Measurements from ENCODE around the gene TCHP. TPM values are rescaled to one million over a fixed set of nuclear protein-coding genes. Genes with fewer than 3 reads are reported as not detected.

TCHP gene
- total RNA-seq, 1 donor from 2014 or later: 20.8 TPM

DNA sequence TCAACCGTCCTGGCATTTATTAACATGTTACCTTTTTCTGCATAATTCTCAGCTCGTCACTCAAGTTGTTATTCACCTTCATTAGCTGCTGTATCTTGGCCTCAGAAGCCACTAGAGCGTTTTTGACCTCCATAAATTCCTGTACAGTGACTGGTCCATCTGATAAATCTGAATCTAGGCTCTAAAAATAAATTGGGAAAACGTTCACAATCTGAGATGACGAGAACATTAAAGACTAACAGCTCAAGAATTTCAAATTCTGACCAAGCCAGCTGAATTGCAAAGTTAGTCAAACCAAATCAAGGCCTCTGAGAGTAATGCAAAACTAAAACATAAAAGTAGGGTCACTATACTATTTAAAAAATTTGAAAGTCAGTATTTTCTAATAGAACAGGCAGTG, 51.1 kb downstream of the TCHP start:
- peaks cover 46% of the 10 kb centered on the region for H3K36me3 Mint-ChIP-seq (ENCODE audit: low read depth, unreplicated experiment)
- peaks cover 2% of the 10 kb centered on the region for H3K27me3 Mint-ChIP-seq (ENCODE audit: unreplicated experiment)
- H3K4me1 Mint-ChIP-seq (ENCODE audit: unreplicated experiment): peaks cover 32% of the 10 kb centered on the region
- TF ChIP-seq, protein P1, sequence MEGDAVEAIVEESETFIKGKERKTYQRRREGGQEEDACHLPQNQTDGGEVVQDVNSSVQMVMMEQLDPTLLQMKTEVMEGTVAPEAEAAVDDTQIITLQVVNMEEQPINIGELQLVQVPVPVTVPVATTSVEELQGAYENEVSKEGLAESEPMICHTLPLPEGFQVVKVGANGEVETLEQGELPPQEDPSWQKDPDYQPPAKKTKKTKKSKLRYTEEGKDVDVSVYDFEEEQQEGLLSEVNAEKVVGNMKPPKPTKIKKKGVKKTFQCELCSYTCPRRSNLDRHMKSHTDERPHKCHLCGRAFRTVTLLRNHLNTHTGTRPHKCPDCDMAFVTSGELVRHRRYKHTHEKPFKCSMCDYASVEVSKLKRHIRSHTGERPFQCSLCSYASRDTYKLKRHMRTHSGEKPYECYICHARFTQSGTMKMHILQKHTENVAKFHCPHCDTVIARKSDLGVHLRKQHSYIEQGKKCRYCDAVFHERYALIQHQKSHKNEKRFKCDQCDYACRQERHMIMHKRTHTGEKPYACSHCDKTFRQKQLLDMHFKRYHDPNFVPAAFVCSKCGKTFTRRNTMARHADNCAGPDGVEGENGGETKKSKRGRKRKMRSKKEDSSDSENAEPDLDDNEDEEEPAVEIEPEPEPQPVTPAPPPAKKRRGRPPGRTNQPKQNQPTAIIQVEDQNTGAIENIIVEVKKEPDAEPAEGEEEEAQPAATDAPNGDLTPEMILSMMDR (IDR thresholded peaks at IDR 0.05; ENCODE audit: unreplicated experiment): no peak
- H3K4me3 Mint-ChIP-seq (ENCODE audit: unreplicated experiment): no peak overlapping the region
- H3K27ac Mint-ChIP-seq (ENCODE audit: unreplicated experiment): no peak overlapping the region
- no peak for DNase-seq (ENCODE audit: low spot score)
- no peaks in the 10 kb centered on the region for H3K9me3 Mint-ChIP-seq (ENCODE audit: unreplicated experiment)

GRCh38 chr12:109951751-109952150, 51.7 kb downstream of the TCHP start:
- Mint-ChIP-seq H3K27me3 (ENCODE audit: unreplicated experiment) (peaks cover 2% of the 10 kb centered on the region), H3K27ac (ENCODE audit: unreplicated experiment) (no peak overlapping the region), H3K36me3 (ENCODE audit: low read depth, unreplicated experiment) (peaks cover 47% of the 10 kb centered on the region), H3K4me3 (ENCODE audit: unreplicated experiment) (peak overlapping the region; percentile 73), H3K4me1 (ENCODE audit: unreplicated experiment) (peaks cover 26% of the 10 kb centered on the region), H3K9me3 (ENCODE audit: unreplicated experiment) (no peaks in the 10 kb centered on the region)
- TF ChIP-seq, protein P1 (IDR thresholded peaks at IDR 0.05; ENCODE audit: unreplicated experiment): no peak
- DNase-seq (ENCODE audit: low spot score): no peak

GRCh38 chr12:109952160-109952858, 52.2 kb downstream of the TCHP start:
- peaks cover 45% of the 10 kb centered on the region for H3K36me3 Mint-ChIP-seq (ENCODE audit: low read depth, unreplicated experiment)
- H3K27me3 Mint-ChIP-seq (ENCODE audit: unreplicated experiment): peaks cover 2% of the 10 kb centered on the region
- H3K9me3 Mint-ChIP-seq (ENCODE audit: unreplicated experiment): no peaks in the 10 kb centered on the region
- DNase-seq (ENCODE audit: low spot score): no peak
- TF ChIP-seq, protein P1 (IDR thresholded peaks at IDR 0.05; ENCODE audit: unreplicated experiment): no peak
- peaks cover 21% of the 10 kb centered on the region for H3K4me1 Mint-ChIP-seq (ENCODE audit: unreplicated experiment)
- peak overlapping the region; percentile 7 for H3K27ac Mint-ChIP-seq (ENCODE audit: unreplicated experiment)
- peak overlapping the region; percentile 39 for H3K4me3 Mint-ChIP-seq (ENCODE audit: unreplicated experiment)

- Mint-ChIP-seq H3K27ac (ENCODE audit: unreplicated experiment) (no peak overlapping the region), H3K36me3 (ENCODE audit: low read depth, unreplicated experiment) (peaks cover 44% of the 10 kb centered on the region), H3K9me3 (ENCODE audit: unreplicated experiment) (no peaks in the 10 kb centered on the region), H3K27me3 (ENCODE audit: unreplicated experiment) (peaks cover 2% of the 10 kb centered on the region), H3K4me1 (ENCODE audit: unreplicated experiment) (peaks cover 16% of the 10 kb centered on the region), H3K4me3 (ENCODE audit: unreplicated experiment) (peak overlapping the region; percentile 48)
- no peak for DNase-seq (ENCODE audit: low spot score)
- TF ChIP-seq, protein P1 (IDR thresholded peaks at IDR 0.05; ENCODE audit: unreplicated experiment): no peak
Observed at GRCh38 chr12:109952873-109953272, 52.8 kb downstream of the TCHP start.

GRCh38 chr12:109953656-109954055, 53.6 kb downstream of the TCHP start:
- Mint-ChIP-seq H3K27me3 (ENCODE audit: unreplicated experiment) (peaks cover 2% of the 10 kb centered on the region), H3K36me3 (ENCODE audit: low read depth, unreplicated experiment) (peaks cover 44% of the 10 kb centered on the region), H3K4me3 (ENCODE audit: unreplicated experiment) (peak overlapping the region; percentile 5), H3K4me1 (ENCODE audit: unreplicated experiment) (peaks cover 11% of the 10 kb centered on the region), H3K27ac (ENCODE audit: unreplicated experiment) (no peak overlapping the region), H3K9me3 (ENCODE audit: unreplicated experiment) (no peaks in the 10 kb centered on the region)
- DNase-seq (ENCODE audit: low spot score): no peak
- TF ChIP-seq, protein P1 (IDR thresholded peaks at IDR 0.05; ENCODE audit: unreplicated experiment): no peak
